HG03432 (cell line): ENCODE data around the gene CSRP3.

ENCODE experiments used
- ATAC-seq: cut with Tn5 transposase; IDR thresholded peaks from one replicate; pipeline ENCODE4 v1.9.1; 2021; ENCODE audit warnings: mild to moderate bottlenecking, moderate library complexity; ENCODE audit not compliant: unreplicated experiment

CSRP3 gene

GRCh38 chr11:19226378-19227195 is 24.8 kb upstream of the CSRP3 start:
- ATAC-seq: no peak

GRCh38 chr11:19225581-19225980 is 23.8 kb upstream of the CSRP3 start:
- no peak for ATAC-seq

GRCh38 chr11:19225123-19225522 is 23.3 kb upstream of the CSRP3 start:
- no peak for ATAC-seq

DNA sequence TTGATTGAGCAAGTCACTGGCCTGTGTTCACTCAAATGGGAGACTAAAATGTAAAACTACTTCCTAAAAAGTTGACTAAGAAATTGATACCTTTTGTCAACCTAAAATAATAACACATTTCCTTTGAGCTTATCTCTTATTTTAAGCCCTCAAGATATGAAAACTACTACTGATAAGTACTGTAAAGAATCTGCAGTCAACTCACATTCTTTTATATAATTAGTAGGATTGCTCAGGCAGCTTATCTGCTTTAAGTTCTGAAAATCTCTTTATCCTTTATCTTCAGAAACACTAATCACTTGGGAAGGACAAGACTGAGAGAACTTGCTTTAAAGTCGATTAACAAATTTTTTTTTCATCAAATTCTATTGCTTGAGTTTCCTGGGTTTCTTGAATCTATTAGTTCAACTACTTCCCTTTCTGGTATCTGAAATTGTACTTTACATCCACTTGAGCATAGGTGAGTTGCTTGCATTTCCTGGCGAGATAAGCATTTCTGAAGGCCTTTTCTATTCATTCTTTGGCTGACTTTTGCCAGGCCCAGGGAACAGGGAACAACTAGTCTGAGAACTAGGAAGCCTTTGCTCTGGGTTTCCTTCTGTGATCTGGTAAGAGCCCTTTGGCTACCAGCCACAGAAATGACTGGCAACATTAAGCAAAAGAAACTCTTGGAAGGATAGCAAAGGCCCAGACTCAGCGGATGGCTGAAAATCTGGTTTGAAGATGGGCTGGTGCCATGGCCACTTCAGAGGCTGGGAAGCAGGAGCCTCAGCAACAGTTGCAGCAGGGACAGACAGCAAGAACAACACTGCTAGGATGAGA is 19.3 kb upstream of the CSRP3 start:
- no peak for ATAC-seq

GRCh38 chr11:19218786-19219460 is 17.1 kb upstream of the CSRP3 start:
- no peak for ATAC-seq

GRCh38 chr11:19218216-19218615 is 16.4 kb upstream of the CSRP3 start:
- ATAC-seq: no peak

DNA sequence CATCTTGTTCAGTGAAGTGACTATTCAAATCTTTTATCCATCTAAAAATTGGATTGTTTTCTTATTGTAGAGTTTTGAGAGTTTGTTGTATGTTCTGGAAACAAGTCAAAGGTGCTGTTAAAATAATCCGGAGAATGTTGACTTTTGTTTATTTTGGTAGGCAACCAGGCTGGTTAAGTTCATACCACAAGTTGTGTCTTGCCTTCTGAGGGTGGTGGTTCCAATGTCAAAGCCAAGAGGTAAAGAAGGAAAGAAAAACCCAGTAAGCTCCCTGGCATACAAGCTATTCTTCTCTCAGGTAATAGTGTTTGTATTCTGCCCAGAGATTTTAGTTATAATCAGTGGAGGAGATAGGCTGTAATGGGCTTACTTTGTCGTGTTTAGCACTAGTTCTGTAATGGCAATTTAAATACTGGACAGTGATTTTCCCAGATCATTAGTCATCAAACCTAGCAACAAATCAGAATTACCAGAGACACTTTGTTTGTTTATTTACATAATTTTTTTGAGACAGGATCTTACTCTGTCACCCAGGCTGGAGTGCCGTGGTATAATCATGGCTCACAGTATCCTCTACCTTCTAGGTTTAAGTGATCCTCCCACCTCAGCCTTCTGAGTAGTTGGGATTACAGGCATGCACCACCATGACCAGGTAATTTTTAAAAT is 15.1 kb upstream of the CSRP3 start:
- no peak for ATAC-seq

- ATAC-seq: no peak
Measured at GRCh38 chr11:19216021-19216420, 14.2 kb upstream of the CSRP3 start.

- ATAC-seq: no peak
Measured at GRCh38 chr11:19209617-19210370, 8.0 kb upstream of the CSRP3 start.

- ATAC-seq: no peak
Measured at GRCh38 chr11:19208959-19209546, 7.3 kb upstream of the CSRP3 start.

DNA sequence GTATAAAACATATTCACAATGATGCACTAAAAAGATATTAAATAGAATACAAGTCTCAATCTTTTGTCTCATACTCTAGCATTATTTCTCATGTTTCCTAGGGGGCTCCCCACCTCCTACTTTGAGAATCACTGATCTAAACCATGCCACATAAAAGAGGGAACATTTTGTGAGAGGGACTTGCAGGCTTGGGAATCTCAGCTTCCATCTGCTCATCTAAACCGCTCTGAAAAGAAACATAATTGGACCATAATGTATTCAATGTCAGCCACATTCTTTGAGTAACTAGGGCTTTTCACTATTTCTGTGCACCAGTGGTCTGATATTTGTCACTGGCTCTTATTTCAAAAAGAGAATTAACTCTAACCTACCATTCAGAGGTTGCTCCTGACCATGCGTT is 6.4 kb upstream of the CSRP3 start:
- no peak for ATAC-seq

DNA sequence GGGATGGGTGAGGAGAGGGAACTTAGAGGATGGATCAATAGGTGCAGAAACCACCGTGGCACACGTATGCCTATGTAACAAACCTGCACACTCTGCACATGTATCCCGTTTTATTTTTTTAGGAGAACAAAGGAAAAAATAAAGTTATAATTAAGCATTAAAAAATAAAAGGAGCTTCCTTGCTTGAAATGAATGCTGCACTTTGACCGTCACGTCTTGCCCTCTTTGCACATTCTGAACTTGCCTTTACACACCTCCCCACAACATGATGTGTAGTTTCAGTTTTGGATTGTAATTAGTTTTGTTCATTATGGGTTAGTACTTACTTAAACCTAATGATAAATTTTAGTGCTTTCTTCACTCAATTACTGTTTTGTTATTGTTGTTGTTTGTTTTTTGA is 3.1 kb upstream of the CSRP3 start:
- no peak for ATAC-seq

GRCh38 chr11:19200410-19201201 is 1.2 kb downstream of the CSRP3 start:
- no peak for ATAC-seq

- ATAC-seq: no peak
Measured at GRCh38 chr11:19199771-19200170, 2.0 kb downstream of the CSRP3 start.

DNA sequence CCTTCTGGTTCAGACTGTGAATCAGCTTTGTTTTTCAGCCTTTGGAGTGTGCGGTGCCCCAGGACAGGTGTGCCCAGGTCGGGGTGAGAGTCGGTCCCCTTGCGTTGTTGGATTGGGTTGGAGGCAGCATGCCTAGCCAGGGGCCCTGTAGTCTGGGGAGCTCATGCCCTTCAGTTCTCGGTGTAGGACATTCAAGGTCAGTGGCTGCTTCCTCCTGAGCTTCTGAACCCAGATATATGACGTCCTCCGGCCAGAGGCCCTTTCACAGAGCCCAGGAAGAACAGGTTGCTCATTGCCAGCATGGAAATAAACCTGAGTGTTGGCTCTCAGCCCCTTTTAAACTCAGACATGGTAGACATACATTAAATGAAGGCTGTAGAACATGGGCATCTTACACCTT is 2.7 kb downstream of the CSRP3 start:
- no peak for ATAC-seq

- no peak for ATAC-seq
Measured at GRCh38 chr11:19196432-19196831, 5.4 kb downstream of the CSRP3 start.

DNA sequence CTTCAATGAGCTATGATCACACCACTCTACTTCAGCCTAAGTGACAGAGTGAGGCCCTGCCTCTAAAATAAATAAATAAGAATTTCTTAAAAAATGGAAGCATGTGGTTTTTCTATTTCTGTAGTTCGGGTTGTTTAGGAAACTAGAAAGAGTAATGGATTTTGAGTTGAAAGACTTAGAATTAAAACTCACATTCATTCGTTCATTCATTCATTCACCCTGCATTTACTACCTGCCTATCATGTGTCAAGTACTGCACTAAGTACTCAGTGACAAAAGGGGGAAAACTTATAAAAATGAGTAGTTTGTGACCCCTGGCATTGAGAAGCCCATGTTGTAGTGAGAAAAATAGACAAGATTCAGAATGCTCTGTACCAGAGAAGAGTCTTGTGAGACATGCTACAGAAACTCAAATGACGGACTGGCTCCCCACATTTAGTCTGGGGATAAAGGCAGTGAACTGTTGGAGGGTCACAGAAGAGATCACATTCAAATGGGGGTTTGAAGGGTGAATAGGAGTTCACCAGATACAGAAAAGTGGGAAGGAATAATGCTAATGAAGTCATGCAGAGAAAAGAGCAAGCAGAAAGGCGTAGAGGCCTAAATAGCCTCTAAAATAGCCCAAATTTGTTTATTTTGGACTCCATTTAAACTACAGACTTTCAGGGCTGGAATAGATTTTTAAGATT is 7.0 kb downstream of the CSRP3 start:
- ATAC-seq: no peak

- ATAC-seq: no peak
Measured at GRCh38 chr11:19193916-19194315, 7.9 kb downstream of the CSRP3 start.
